Pulmonary artery endothelial cell (primary cell): ENCODE results near the gene HPSE2. TPM values are rescaled to one million over a fixed set of nuclear protein-coding genes. Genes with fewer than 3 reads are reported as not detected.
"Not testable (repeated sequence)": the region's sequence is repeated elsewhere in the genome, so short reads cannot be mapped to it uniquely, and the experiment has no call there.

Experiments used
- DNase-seq: peaks from one replicate; pipeline ENCODE4 v3.0.0-alpha.2; 2011; ENCODE audit warnings: low read depth, low spot score
- total RNA-seq: library from RNA; depleted of rRNA; stranded (reverse); fragments of >200 nt; gene quantifications from 2 replicates; pipeline ENCODE4 v1.2.3, GENCODE V29; 2014

The HPSE2 gene
- total RNA-seq, 1 donor from 2014 or later, result not detected

DNA sequence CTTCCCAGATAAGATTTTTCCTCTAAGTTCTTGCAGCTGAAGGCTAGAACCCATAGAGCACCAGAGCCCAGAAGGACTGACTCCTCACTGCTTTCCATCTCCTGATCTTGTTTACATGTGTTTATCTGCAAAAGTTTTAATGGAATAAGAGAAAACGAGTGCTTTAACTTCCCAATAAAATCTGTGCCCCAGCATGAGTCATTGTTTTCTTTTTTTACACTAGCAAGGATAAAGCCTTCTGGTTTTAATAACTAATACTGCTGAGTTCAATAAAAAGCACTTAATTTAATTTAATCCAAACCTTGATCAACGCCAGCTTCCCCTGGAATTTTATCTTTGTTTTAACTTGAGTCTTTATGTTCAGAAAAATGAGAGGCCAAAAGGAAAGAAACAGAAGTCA is 227.6 kb downstream of the HPSE2 start:
- no peak for DNase-seq

DNA sequence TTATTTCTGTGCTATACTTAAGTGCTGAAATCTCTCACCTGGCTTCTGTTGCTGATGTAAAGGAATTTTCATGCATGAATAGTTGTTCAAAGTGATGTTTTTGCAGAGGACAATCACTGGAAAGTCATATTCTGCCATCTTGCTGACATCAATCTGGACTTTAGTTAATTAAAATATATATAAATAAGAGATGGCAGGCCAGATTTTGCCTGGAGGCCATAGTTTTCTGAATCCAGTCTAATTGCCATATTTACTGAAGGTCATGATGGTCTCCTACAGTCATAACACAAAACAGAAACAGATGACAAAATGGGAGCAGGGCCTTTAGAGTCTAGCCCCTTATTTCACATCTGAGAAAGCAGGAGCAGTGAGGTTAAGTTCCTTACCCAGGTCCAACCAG is 228.2 kb downstream of the HPSE2 start:
- DNase-seq, result no peak

DNA sequence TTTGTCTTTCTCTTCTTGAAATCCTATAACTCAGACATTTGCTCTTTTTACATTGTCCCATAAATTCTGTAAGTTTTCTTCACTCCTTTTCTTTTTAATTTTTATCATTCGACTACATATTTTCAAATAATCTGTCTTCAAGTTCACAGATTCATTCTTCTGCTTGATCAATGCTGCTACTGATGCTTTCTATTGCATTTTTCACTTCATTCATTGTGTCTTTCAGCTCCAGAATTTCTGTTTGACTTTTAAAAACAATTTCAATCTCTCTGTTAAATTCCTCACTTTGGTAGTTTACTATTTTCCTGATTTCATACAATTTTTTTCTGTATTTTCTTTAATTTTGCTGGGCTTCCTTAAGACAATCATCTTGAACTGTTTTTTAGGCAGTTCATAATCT is 230.4 kb downstream of the HPSE2 start:
- no peak for DNase-seq

- no peak for DNase-seq
Observed at GRCh38 chr10:99004738-99005137, 230.9 kb downstream of the HPSE2 start.

- no peak for DNase-seq
Observed at GRCh38 chr10:99002392-99002791, 233.3 kb downstream of the HPSE2 start.

- DNase-seq, result no peak
Observed at GRCh38 chr10:98997596-98997995, 238.1 kb downstream of the HPSE2 start.

- DNase-seq, result no peak
Observed at GRCh38 chr10:98994030-98994429, 241.6 kb downstream of the HPSE2 start.

DNA sequence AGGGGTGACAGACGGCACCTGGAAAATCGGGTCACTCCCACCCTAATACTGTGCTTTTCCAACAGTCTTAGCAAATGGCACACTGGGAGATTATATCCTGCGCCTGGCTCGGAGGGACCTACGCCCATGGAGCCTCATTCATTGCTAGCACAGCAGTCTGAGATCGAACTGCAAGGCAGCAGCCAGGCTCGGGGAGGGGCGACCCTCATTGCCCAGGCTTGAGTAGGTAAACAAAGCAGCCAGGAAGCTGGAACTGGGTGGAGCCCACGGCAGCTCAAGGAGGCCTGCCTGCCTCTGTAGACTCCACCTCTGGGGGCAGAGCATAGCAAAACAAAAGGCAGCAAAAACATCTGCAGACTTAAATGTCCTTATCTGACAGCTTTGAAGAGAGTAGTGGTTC is 251.9 kb downstream of the HPSE2 start:
- not testable (repeated sequence) for DNase-seq

GRCh38 chr10:98980353-98980752 is 255.3 kb downstream of the HPSE2 start:
- DNase-seq, result no peak

DNA sequence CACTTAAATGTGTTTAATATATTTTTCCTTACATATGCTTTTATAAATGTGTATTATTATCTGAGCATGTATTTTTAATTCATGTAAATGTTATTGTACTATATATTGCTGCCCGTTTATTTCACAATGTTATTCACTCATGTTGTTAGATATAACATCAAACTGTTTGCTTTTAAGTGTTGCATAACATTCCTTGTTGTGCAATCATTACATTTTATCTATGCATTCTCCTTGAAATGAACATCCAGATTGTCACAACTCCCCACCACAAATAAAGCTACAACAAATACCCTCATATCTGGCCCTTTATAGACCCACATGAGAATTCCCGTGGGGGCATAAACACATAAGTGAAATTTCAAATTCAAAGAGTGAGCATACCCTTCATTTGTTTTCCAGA is 264.2 kb downstream of the HPSE2 start:
- no peak for DNase-seq

DNA sequence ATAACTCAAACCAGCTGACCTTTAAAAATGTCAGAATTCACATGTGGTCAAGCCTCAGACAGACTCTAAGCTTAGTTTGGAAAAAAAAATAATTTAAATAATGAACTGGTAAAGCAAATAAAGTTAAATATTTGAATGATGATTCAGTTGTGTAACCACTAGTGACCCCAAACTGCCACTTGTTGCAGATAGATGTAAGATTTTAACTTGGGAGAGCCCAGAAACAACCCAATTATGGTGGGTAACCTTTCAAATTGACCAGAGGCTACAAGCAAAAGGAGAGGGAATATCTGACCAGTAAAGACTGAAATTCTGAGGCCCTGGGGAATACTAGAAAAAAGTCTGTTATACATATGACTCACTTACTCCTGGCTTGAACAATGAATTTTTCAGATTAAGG is 268.1 kb downstream of the HPSE2 start:
- DNase-seq, result no peak

- DNase-seq, result no peak
Observed at GRCh38 chr10:98963608-98964007, 272.0 kb downstream of the HPSE2 start.

- DNase-seq, result no peak
Observed at GRCh38 chr10:98959379-98959778, 276.3 kb downstream of the HPSE2 start.

DNA sequence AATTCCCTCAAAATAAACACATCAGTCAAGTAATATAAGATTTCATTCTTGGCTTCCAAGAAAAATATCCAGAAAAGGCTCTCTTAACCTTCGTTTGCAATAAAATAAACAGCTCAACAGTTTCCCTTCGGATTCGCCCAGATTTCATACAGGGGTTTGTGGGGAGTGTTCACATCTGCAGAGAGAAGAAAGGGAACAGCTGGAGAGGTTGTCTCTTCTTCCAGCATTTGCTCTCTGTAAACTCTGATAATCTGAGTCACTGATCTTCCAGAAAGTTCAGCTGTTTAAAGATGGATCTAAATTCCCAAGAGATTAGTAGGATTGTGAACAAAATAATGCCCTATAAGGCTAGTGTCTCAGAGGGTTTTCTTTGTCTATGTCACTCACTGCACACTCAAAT is 277.9 kb downstream of the HPSE2 start:
- no peak for DNase-seq

DNA sequence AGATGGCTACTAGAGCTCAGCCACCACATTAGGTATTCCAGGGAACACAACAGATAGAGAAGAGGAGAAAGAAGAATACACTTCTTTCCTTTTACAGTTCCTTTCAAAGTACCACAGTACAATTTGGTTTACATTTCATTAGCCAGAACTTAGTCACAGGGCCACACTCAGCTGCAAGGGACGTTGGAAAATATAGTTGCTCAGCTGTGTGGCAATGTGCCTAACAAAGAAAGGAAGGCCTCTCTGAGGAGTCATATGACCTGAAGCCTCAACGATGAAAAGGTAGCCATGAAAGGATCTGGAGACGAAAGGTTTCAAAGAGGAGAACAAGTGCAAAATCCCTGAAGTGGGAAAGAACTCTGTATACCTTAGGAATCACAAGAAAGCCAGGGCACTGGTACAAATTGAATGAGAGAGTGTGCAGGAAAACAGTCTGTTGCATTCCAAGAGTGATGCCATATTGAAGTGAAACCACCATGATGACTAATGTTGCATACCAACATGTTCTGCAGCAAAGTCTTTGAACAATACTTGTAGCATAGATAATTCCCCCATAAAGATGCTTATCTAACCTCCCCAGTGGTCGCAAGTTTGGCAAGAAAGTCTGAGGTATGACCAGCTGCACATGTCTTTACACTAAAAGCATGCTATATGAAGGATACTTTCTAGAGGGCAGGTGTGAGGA is 278.9 kb downstream of the HPSE2 start:
- no peak for DNase-seq

DNA sequence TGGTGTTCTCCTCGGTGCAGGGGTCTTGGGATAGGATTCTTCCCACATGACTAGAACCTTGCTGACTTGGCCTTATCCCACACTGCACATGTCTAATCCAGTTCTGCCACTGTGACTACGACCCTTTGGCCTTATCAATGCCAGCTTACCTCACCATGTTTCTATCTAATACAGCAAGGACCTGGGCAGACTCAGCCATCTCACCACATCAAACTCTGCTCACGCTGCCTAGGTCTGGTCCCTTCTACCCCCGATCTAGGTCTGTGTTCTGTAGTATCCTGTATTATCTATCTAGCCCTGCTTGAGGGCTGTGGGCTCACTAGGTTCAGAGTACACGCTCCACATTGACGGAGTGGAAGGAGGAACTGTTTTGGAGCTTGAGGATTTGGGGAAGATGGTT is 282.4 kb downstream of the HPSE2 start:
- DNase-seq, result no peak

DNA sequence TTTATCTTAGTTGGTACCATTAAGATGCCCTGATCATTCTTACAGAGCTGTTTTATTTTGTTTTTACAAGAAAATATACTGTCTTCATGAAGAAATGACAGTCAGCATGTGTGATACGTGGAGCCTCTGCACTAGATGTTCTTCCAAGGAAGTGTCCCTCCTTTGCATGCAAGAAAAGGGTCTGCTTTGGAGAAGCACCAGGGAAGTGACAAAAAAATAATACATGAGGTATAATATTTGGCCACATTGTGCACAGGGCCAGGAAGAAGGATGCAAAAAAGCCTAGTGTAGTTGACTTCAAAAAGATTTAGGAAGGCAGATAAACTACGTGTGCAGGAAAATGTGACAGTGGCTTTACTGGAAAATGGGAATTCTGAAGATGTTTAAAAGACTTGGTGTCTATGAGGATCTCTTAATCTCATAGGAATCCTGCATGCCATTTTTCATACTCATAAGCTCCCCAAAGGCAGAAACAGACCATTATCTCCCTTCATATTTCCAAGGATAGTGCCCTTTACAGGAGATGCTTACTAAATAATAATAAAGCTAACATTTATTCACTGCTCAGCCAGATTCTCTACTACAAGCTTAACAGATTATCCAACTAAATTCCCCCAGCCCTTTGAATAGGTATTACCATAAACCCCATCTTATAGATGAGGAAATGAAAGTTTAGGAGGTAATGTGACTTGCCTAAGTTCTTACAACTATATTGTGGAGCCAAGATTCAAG is 284.2 kb downstream of the HPSE2 start:
- no peak for DNase-seq

- DNase-seq, result no peak
Observed at GRCh38 chr10:98950106-98950505, 285.5 kb downstream of the HPSE2 start.

DNA sequence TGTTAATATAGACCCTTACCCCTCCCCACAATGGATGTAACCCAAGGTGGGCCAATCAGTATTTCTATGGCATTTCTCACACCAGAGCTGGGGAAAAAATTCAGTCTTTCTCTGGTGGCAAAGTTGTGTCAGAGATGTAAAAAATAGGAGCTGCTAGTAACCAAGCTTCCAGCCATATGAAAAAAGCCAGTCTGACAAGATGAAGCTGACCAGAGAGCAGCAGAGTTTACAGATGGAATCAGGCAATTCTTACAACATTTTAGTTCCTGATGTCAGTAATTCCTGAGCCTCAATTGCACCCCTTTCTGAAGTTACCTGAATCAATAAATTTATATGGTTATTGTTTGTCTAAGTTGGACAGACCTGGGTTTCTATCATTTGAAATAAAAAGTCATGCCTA is 286.3 kb downstream of the HPSE2 start:
- no peak for DNase-seq

DNA sequence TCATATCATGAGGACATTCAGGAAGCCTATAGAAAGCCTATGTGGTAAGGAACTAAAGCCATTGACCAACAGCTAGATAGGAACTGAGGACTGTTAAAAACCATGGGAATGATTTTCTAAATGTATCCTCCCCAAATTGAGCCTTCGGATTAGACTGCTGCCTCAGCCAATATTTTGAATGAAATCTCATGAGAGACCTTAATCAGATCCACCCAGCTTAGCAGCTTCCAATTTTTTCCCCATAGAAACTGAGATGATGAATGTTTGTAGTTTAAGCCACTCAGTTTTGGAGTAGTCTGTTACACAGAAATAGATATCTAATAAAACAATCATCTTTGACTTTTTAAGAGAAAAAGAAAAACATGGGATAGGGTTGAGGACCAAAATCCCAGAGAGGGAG is 292.0 kb downstream of the HPSE2 start:
- no peak for DNase-seq

- no peak for DNase-seq
Observed at GRCh38 chr10:98929709-98930108, 305.9 kb downstream of the HPSE2 start.

DNA sequence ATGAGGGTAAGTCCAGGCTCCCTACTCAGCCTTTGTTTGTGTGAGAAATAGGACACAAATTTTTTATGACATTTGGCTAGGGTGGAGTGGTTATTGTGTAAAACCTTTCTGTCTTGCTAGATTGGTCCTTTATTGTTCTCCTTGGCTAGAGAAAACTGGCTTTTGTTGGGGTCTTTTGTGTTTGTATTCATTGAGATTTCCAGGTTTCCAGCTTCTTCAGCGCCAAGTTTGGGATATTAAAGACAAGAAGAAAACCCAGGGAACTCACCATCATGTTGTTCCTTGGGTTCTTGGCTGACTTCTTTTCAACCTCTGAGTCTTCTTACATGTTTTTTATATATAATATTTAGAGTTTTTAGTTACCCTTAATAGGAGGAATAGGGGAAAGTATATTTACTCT is 310.0 kb downstream of the HPSE2 start:
- DNase-seq, result no peak

GRCh38 chr10:98924526-98924925 is 311.1 kb downstream of the HPSE2 start:
- DNase-seq, result no peak
